GM21737 (cell line): ENCODE data around the gene TPX2.

Experiments
- ATAC-seq: cut with Tn5 transposase; IDR thresholded peaks from one replicate; pipeline ENCODE4 v1.9.1; 2021; ENCODE audit warnings: mild to moderate bottlenecking, moderate library complexity; ENCODE audit not compliant: unreplicated experiment

The TPX2 gene

DNA sequence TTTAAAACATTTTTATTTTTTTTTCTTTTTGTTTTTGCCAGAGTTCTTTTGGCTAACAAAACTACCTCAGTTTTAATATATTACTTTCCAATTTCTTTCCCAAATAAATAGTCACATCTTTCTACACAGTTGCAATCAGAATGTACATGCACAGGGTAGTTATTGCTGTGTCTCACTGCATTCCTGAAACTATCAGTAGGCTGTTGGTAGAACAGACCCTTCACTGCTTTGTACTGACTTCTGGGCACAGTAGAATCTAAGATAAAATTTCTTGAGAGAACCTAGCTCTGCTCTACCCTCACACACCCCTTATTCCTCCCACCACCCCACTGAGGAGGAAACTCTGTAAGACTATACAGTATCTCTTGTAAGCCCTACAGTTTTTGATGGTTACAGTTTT, 19.9 kb downstream of the TPX2 start:
- ATAC-seq, result no peak

DNA sequence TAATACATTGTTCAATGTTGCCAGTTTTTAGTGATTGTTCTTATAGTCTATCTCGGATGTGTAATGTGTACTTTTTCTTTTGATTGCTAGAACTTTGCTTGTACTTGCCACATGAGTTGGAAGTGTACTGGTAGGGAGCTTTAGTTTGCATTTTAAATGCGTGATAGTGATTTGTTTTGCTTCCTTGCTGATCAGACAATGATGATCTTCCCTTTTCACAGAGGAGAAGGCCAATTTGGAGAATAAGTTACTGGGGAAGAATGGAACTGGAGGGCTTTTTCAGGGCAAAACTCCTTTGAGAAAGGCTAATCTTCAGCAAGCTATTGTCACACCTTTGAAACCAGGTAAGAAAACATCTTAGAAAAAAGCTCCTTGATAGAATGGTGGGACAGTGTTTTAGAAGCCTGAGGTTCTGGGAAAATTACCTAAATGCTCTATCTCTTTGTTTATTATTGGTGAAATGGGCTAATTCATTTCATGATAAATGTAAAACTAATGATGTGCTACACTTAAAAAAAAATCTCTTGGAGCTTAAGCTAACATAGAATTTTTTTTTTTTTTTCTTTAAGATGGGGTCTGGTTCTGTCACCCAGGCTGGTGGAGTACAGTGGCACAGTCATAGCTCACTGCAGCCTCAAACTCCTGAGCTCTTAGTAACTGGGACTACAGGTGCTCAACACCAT, 20.9 kb downstream of the TPX2 start:
- no peak for ATAC-seq

DNA sequence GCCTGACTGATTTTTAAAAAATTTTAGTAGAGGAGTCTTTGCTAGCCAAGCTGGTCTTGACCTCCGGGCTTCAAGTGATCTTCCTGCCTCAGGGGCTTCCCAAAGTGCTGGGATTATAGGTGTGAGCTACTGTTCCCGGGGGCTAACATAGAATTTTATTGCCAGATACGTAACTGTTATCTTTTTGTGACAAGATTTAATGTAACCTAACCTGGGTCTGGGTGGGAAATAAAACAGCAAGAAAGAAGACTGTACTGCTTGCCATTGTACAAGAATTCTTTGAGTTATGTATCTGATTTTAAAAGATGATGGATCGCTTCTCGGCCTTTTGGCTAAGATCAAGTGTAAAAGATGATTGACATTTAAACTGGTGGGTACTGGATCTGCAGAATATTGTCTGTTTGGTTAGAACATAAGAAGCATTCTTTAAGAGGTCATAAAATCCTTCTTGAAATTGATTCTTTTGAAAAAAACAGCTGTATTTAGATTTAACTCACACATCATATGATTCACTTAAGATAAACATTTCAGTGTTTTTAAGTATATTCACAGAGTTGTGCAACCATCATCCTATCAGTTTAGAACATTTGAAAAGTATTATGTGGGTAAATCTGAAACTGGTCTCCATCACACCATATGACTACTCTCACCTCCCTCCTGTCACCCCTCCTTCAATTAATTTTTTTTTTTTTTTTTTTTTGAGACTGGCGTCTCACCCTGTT, 21.6 kb downstream of the TPX2 start:
- ATAC-seq, result no peak

DNA sequence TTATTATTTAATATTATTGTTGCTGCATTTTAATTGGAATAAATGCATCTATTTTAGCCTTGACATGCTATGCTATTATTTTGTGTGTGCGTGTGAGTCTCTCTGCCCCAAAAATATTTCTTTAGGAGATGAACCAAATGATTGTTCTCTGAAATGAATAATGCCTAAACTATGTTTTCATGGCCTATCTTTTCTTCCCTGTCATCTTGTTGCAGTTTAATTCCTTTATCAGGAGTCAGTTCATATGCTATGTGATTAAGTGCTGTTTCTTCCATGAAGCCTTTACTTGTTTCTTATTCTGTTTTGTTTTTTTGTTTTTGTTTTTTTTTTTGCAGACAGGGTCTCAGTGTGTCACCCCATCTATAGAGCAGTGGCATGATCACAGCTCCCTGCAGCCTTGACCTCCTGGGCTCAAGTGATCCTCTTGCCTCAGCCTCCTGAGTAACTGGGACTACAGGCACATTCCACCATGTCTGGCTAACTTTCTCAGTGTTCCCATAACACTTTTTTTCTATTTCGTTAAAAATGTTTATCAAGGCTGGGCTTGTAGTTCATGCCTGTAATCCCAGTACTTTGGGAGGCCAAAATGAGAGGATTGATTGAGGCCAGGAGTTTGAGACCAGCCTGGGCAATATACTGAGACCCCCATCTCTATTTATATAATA, 25.7 kb downstream of the TPX2 start:
- ATAC-seq, result no peak

- no peak for ATAC-seq
Observed at GRCh38 chr20:31767805-31768204, 28.7 kb downstream of the TPX2 start.

GRCh38 chr20:31769681-31770080, 30.6 kb downstream of the TPX2 start:
- no peak for ATAC-seq

GRCh38 chr20:31770243-31770642, 31.2 kb downstream of the TPX2 start:
- no peak for ATAC-seq

DNA sequence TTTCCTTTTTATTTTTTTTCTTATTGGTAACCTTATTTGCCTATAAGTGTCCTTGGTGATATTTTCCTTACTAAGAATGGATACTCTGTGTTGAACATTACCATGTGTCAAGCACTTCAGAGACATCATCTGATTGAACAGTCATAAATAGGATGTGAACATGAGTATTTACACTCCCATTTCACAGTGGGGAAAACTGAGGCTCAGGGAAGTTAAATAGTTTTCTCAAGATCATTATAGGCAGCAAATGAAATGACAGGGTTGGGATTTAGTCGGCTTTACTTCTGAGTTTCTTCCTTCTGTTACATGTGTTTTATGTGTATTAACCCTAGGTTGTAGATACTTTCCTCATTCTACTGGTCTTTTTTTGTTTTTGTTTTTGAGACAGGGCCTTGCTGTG, 35.3 kb downstream of the TPX2 start:
- ATAC-seq, result no peak

- ATAC-seq, result no peak
Observed at GRCh38 chr20:31780839-31781238, 41.7 kb downstream of the TPX2 start.

GRCh38 chr20:31781945-31782344, 42.9 kb downstream of the TPX2 start:
- no peak for ATAC-seq

GRCh38 chr20:31784354-31785044, 45.4 kb downstream of the TPX2 start:
- no peak for ATAC-seq

- no peak for ATAC-seq
Observed at GRCh38 chr20:31785089-31785488, 46.0 kb downstream of the TPX2 start.

DNA sequence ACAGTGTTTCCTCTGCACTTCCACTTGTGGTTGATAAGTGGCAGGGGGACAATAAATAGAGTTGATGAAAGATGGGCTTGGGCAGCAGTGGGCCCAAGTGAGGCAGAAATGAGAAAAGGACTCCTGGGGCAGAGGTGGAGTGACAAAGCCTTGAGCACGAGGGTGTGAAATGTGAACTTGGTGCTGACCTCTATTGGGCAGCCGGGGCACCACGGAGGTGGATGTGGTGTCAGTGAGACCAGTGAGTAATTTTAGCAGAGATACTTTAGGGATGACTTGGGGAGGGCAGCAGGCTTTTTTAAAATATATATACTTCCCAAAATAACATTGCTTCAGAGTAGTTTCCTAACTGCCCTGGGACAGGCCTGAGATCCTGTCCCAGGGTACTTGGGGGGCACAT, 49.5 kb downstream of the TPX2 start:
- no peak for ATAC-seq

DNA sequence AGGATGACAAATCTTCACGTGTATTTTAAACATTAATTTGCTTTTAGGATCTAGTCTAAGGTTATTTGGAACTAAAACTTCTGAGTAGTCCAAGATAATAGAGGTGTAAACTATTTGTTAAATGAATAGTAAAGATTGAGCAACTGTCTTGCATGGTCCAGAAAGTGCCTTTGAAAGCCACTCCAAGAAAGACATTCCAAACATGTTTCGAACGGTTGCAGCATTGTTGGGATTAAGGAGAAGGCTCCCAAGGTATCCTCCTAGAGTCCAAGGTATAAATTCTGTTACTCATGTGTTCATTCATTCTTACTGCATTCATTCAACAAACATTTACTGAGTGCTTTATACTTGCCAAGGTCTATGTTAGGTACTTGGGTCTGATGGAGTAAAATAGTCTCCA, 51.3 kb downstream of the TPX2 start:
- no peak for ATAC-seq

GRCh38 chr20:31797364-31797763, 58.3 kb downstream of the TPX2 start:
- no peak for ATAC-seq

- no peak for ATAC-seq
Observed at GRCh38 chr20:31801508-31801907, 62.4 kb downstream of the TPX2 start.

- ATAC-seq, result no peak
Observed at GRCh38 chr20:31803552-31804291, 64.6 kb downstream of the TPX2 start.

DNA sequence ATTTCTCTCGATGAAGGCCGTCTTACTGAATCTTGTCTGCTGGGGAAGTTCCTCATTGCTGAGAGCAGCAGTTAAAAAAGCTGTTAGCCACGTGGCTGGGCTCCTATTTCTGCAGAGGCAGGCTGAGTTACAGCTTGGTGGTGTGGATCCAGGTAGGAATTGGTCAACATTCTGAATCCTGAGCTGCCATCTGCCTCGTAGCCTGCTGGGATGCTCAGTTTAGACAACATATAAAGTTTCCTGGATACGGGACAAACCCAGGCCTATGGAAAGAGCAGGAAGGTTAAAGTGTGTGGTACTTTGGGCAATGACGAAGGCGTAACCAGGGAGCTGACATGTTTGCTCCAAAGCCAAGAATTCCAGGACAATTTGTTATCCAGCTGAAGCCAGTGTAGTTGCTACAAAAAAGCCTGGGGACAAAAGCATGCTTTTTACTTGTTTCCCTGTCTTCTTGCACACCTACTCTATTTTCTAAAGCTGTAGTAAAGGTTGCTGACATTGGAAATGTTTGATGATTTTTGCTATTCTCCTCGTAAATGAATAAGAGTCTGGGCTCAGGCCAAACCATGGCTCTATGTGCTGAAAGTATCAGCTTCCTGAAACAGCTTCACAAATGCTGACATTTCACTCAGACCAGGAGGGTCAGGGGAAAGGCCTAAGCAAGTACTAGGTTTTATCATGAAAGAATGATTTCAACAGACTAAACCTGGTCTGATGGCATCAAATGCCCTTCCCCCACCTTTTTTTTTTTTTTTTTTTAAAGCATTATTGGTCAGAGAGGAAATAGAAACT, 67.7 kb downstream of the TPX2 start:
- ATAC-seq, result no peak

GRCh38 chr20:31808481-31808880, 69.4 kb downstream of the TPX2 start:
- ATAC-seq, result no peak

- no peak for ATAC-seq
Observed at GRCh38 chr20:31809661-31810060, 70.6 kb downstream of the TPX2 start.
